ENCODE data around the gene LCT.

The LCT gene

GRCh38 chr2:135832891-135833290 lies 4.1 kb downstream of the LCT start:
- H3K9me3 ChIP-seq (ENCODE audit: control insufficient read depth, insufficient read depth, low read depth, low read length) = no peaks in the 10 kb centered on the region
- ChIA-PET CTCF (interaction anchor here (0.7 to 1.1 kb wide), 3 partner anchors 35 to 844 kb away, joined by 3 to 6 read pairs (median 3); no protein-coding TSS in a partner anchor), POLR2A (interaction anchor here (0.6 kb wide), 1 partner anchor 342 kb away, joined by 3 read pairs; no protein-coding TSS in a partner anchor)
- no peaks in the 10 kb centered on the region for H3K4me1 ChIP-seq (ENCODE audit: control insufficient read depth, insufficient read depth, low read length)
- H3K27ac ChIP-seq (ENCODE audit: extremely low read depth, low read depth, low read length) = no peak overlapping the region
- H3K4me3 ChIP-seq (ENCODE audit: low read depth, low read length) = no peak overlapping the region
- peaks cover 0 to 4% of the 10 kb centered on the region in 2 experiments; a peak in 1 of 3 replicates for H3K36me3 ChIP-seq (ENCODE audit: control insufficient read depth in 2 of 2, insufficient read depth in 1 of 2, low read length in 2 of 2)
- TF ChIP-seq ZNF114 (tag by site-specific recombination; IDR thresholded peaks at IDR 0.05) (no peak), ZNF157 (tag by site-specific recombination; IDR thresholded peaks at IDR 0.05) (no peak), HOXC10 (CRISPR knock-in tag; IDR thresholded peaks at IDR 0.05) (no peak), KLF9 (tag by site-specific recombination; IDR thresholded peaks at IDR 0.05; ENCODE audit: low read depth) (no peak), ZBTB6 (tag by site-specific recombination; IDR thresholded peaks at IDR 0.05) (no peak), YY2 (tag by site-specific recombination; IDR thresholded peaks at IDR 0.05) (no peak), ZNF274 (IDR thresholded peaks at IDR 0.05; ENCODE audit: low read length) (no peak), ZNF274 (tag by site-specific recombination; IDR thresholded peaks at IDR 0.05; ENCODE audit: borderline replicate concordance) (no peak), ZNF423 (tag by site-specific recombination; IDR thresholded peaks at IDR 0.05) (no peak), ZNF140 (tag by site-specific recombination; IDR thresholded peaks at IDR 0.05) (no peak), BCL11B (tag by site-specific recombination; IDR thresholded peaks at IDR 0.05; ENCODE audit: low read depth) (no peak), ZNF624 (tag by site-specific recombination; IDR thresholded peaks at IDR 0.05) (no peak), ZNF223 (tag by site-specific recombination; IDR thresholded peaks at IDR 0.05) (no peak)
- TF ChIP-seq, protein P1, sequence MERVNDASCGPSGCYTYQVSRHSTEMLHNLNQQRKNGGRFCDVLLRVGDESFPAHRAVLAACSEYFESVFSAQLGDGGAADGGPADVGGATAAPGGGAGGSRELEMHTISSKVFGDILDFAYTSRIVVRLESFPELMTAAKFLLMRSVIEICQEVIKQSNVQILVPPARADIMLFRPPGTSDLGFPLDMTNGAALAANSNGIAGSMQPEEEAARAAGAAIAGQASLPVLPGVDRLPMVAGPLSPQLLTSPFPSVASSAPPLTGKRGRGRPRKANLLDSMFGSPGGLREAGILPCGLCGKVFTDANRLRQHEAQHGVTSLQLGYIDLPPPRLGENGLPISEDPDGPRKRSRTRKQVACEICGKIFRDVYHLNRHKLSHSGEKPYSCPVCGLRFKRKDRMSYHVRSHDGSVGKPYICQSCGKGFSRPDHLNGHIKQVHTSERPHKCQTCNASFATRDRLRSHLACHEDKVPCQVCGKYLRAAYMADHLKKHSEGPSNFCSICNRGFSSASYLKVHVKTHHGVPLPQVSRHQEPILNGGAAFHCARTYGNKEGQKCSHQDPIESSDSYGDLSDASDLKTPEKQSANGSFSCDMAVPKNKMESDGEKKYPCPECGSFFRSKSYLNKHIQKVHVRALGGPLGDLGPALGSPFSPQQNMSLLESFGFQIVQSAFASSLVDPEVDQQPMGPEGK (tag by site-specific recombination; IDR thresholded peaks at IDR 0.05) = no peak

DNA sequence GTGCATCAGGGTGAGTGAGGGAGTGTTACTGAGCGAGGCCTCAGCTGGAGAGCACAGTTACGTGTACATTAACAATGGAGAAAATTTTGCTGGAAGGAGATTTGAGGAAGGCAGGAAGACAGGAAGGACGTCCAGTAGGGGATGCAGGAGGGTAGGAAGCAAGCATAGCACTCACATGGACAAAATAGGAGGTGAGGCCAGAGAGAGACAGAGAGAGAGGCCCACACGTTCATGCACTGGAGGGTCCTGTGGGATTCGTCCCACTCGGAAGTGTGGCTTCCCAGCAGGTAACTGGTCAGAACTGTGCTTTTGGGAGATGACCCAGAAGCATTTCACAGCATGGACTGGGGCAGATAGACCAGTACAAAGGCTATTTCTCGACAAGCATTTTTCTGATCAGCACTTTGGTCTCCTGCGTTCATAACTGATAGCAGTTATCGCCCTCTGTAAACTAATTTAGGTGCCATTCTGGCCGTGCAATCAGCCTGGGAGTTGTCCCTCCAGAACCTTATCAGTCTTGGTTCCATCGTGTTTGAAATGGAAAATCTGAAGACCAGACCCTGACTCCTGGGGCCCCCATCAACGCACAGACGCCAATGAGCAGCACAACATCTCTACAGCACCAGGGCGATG lies 5.7 kb downstream of the LCT start:
- H3K36me3 ChIP-seq (ENCODE audit: control insufficient read depth in 2 of 2, insufficient read depth in 1 of 2, low read length in 2 of 2) = peaks cover 0 to under 1% of the 10 kb centered on the region in 2 experiments; a peak in 1 of 3 replicates
- TF ChIP-seq GLI4 (tag by site-specific recombination; IDR thresholded peaks at IDR 0.05) = no peak
- TF ChIP-seq ZNF324 (tag by site-specific recombination; IDR thresholded peaks at IDR 0.05) = no peak
- TF ChIP-seq FEZF1 (tag by site-specific recombination; IDR thresholded peaks at IDR 0.05) = no peak
- TF ChIP-seq ZBTB21 (tag by site-specific recombination; IDR thresholded peaks at IDR 0.05) = no peak
- no peak for TF ChIP-seq ZNF510 (tag by site-specific recombination; IDR thresholded peaks at IDR 0.05; ENCODE audit: insufficient replicate concordance)
- TF ChIP-seq ZNF747 (tag by site-specific recombination; IDR thresholded peaks at IDR 0.05) = no peak
- no peak for TF ChIP-seq ZNF670 (tag by site-specific recombination; IDR thresholded peaks at IDR 0.05; ENCODE audit: low read depth)
- TF ChIP-seq AEBP2 (tag by site-specific recombination; IDR thresholded peaks at IDR 0.05; ENCODE audit: borderline replicate concordance) = no peak
- no peak for TF ChIP-seq ZNF394 (tag by site-specific recombination; IDR thresholded peaks at IDR 0.05; ENCODE audit: borderline replicate concordance)
- no peak for TF ChIP-seq ZNF140 (tag by site-specific recombination; IDR thresholded peaks at IDR 0.05)
- CTCF ChIA-PET = no interaction called here
- H3K9me3 ChIP-seq (ENCODE audit: control insufficient read depth, insufficient read depth, low read depth, low read length) = no peaks in the 10 kb centered on the region
- no peak overlapping the region for H3K27ac ChIP-seq (ENCODE audit: extremely low read depth, low read depth, low read length)
- H3K4me3 ChIP-seq (ENCODE audit: low read depth, low read length) = no peak overlapping the region
- no peaks in the 10 kb centered on the region for H3K4me1 ChIP-seq (ENCODE audit: control insufficient read depth, insufficient read depth, low read length)
- POLR2A ChIA-PET = no interaction called here
